Measurements from ENCODE around the gene KIF1C. TPM values are rescaled to one million over a fixed set of nuclear protein-coding genes. Genes with fewer than 3 reads are reported as not detected.

Gene KIF1C
- total RNA-seq, 2 experiments from 2014 or later, result 72.7 to 77.3 TPM

DNA sequence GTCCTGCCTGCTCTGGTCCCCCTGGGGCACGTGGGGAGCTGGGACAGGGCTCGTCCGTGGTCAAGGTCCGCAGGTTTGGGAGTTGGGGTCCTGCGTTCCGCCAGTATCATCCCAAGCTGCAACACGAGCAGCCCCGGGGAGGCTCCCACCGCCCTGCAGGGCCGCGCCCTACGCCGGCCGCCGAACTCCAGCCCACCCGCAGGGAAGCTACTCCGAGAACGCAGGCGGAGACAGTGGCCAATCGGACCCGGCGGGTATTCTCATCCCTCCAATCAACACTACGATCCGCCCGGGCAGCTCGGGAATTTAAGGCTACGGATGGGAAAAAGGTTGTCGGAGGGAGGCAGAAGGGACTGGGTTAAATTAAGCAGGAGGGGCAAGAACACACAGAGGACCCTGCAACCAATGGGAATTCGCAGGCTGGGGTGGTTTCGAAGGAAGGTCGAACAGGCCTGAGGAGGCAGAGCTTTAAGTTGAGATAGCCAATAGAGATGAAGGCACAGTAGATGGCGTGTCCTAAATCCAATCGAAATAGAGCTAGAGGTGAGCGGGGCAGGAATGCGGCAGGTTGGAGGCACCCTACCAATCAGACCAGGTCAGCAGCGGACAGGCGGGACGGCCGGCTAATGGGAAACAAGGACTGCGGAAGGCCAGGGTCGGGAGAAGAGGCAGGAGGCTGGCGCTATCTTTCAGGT lies 30.8 kb upstream of the KIF1C start:
- ChIA-PET CTCF (interaction anchor here (0.6 to 4.1 kb wide), 11 partner anchors 11 to 95 kb away, joined by 3 to 21 read pairs (median 4); partner anchors contain the start of genes C17orf107, ENO3, PFN1 and RNF167), POLR2A (interaction anchor here (0.5 to 7.4 kb wide), 10 partner anchors 9 to 405 kb away, joined by 3 to 214 read pairs (median 4); partner anchors contain the start of genes ARRB2, CAMTA2, ENO3 and PFN1)

DNA sequence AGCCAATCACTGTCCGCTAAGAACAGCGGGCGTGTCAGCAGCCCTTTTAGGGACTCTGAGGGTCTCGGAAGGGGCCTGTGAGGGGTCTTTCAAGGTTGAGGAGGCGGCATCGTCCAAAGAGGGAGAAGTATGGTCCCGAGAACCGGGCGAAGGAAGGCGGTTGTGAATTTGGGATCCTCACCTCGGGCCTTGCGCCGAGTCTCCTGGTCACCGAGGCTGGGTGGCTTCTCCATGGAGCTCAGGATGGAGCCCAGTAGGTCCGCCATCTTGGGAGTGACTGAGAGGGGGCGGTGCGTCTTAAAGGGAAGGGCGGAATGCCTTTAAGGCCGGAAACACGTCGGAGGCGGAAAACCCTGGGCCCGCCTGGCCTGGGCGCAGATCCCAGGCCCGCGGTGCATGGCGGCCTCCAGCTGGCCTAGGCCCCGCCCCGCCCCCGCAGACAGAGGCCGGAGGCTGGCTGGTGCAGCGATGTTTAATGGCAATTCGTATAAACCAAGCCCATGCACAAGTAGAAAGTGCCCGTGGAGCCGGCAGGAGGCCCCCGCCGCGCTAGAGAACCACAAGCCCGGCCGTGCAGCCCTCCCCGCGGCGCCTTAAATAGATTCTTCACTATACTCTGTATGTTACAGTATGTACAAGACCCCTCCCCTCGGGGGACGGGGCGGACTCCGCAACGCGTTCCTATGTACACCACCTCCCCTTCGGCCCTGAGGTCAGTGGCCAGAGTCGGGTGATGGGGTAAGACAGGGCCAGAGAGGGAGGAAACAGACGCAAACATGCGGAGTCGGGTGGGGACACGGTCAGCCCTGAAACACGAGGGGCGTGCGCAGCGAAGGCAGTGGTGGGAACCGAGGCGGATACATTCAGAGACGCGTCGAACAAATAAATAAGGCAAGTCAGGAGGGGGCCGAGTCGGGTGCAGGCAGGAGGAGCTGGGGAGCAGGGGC lies 29.9 kb upstream of the KIF1C start, which contains the start of gene SPAG7:
Gene SPAG7 (minus strand): TSS at position 279 of the 947 bp plus-strand sequence. CDS start 13 bp downstream, at position 266.
- ChIA-PET CTCF (interaction anchor here (0.7 to 4.1 kb wide), 10 partner anchors 13 to 95 kb away, joined by 3 to 21 read pairs (median 4); partner anchors contain the start of genes C17orf107, CAMTA2, ENO3 and PFN1), POLR2A (interaction anchor here (0.5 to 7.4 kb wide), 12 partner anchors 10 to 406 kb away, joined by 3 to 214 read pairs (median 4); partner anchors contain the start of genes ARRB2, CAMTA2, ENO3 and PFN1)

GRCh38 chr17:4968486-4969046 lies 29.2 kb upstream of the KIF1C start:
- POLR2A ChIA-PET, result interaction anchor here (0.6 to 7.4 kb wide), 7 partner anchors 11 to 62 kb away, joined by 3 to 214 read pairs (median 5); partner anchors contain the start of genes CAMTA2, ENO3, PFN1 and RNF167
- CTCF ChIA-PET, result interaction anchor here (0.9 to 4.1 kb wide), 7 partner anchors 12 to 94 kb away, joined by 3 to 21 read pairs (median 5); partner anchors contain the start of genes CAMTA2, PFN1, RNF167 and SLC25A11

GRCh38 chr17:4969047-4969550 lies 28.7 kb upstream of the KIF1C start:
- POLR2A ChIA-PET, result interaction anchor here (0.6 to 7.4 kb wide), 7 partner anchors 11 to 827 kb away, joined by 3 to 214 read pairs (median 4); partner anchors contain the start of genes CAMTA2, ENO3, PFN1 and RNF167
- CTCF ChIA-PET, result interaction anchor here (0.9 to 4.1 kb wide), 5 partner anchors 21 to 93 kb away, joined by 3 to 21 read pairs (median 5); partner anchors contain the start of genes PFN1, RNF167 and SLC25A11

GRCh38 chr17:4969551-4970173 lies 28.1 kb upstream of the KIF1C start:
- POLR2A ChIA-PET, result interaction anchor here (0.6 to 7.4 kb wide), 6 partner anchors 17 to 828 kb away, joined by 3 to 214 read pairs (median 4); partner anchors contain the start of genes CAMTA2, ENO3, PFN1 and RNF167

GRCh38 chr17:4970273-4970672 lies 27.5 kb upstream of the KIF1C start:
- ChIA-PET POLR2A (interaction anchor here (1.2 to 7.4 kb wide), 2 partner anchors 17 to 21 kb away, joined by 6 to 214 read pairs; partner anchors contain the start of genes CAMTA2, ENO3 and PFN1), CTCF (interaction anchor here (0.7 to 1.6 kb wide), 5 partner anchors 10 to 61 kb away, joined by 3 to 5 read pairs (median 3); partner anchors contain the start of gene PFN1)

More at GRCh38 chr17:4969551-4970173, 28.1 kb upstream of the KIF1C start:
- CTCF ChIA-PET, result interaction anchor here (0.9 to 4.1 kb wide), 5 partner anchors 10 to 93 kb away, joined by 3 to 21 read pairs (median 4); partner anchors contain the start of gene PFN1

- ChIA-PET CTCF (interaction anchor here (0.6 to 1.6 kb wide), 3 partner anchors 9 to 14 kb away, joined by 3 to 5 read pairs (median 3); no protein-coding TSS in a partner anchor), POLR2A (interaction anchor here (7.4 kb wide), 1 partner anchor 23 kb away, joined by 214 read pairs; the partner anchor contains the start of genes ENO3 and PFN1)
Measured at GRCh38 chr17:4971826-4972225, 25.9 kb upstream of the KIF1C start.

DNA sequence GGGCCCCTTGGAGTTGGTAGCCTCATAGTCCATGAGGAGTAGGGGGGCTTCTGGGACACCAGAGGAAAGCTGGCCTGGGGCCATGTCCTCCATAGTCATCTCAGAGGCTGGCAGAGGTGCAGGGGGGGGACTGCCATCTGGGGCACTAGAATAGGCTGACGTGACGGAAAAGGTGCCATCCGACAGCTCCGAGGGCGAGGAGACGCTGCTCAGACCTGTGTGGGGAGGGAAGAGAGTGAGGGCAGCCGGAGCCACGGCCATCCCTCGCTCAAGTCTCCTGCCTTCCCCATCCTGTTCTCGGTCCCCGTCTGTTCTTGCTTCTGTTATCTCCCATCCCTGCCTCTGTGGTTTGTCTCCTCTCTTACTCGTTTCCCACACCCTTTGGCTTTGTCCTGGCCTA lies 25.4 kb upstream of the KIF1C start:
- CTCF ChIA-PET, result interaction anchor here (0.5 to 1.6 kb wide), 2 partner anchors 8 to 77 kb away, joined by 3 to 5 read pairs; no protein-coding TSS in a partner anchor
- POLR2A ChIA-PET, result interaction anchor here (7.4 kb wide), 1 partner anchor 23 kb away, joined by 214 read pairs; the partner anchor contains the start of genes ENO3 and PFN1

DNA sequence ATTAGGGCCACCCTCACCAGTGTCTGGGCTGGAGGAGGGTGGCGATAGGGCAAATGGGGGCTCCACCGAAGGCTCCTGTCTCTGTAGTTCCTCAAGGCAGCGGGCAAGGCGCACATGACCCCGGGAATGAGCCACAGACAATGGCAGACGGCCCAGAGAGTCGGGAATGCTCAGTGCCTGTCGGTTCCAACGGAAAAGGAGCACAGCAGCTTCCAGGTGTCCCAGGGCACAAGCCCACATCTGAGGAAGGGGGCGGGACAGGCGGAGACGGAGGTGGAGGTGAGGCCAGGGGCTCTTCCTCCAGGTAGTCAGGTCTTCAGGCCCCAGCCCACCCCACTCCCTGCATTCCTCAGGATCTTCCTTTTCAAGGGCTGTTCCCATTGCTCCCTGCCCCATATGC lies 25.0 kb upstream of the KIF1C start:
- ChIA-PET CTCF (interaction anchor here (0.5 to 1.3 kb wide), 3 partner anchors 15 to 77 kb away, joined by 3 to 4 read pairs (median 3); partner anchors contain the start of genes CAMTA2 and CHRNE), POLR2A (interaction anchor here (0.6 kb wide), 1 partner anchor 71 kb away, joined by 3 read pairs; no protein-coding TSS in a partner anchor)

DNA sequence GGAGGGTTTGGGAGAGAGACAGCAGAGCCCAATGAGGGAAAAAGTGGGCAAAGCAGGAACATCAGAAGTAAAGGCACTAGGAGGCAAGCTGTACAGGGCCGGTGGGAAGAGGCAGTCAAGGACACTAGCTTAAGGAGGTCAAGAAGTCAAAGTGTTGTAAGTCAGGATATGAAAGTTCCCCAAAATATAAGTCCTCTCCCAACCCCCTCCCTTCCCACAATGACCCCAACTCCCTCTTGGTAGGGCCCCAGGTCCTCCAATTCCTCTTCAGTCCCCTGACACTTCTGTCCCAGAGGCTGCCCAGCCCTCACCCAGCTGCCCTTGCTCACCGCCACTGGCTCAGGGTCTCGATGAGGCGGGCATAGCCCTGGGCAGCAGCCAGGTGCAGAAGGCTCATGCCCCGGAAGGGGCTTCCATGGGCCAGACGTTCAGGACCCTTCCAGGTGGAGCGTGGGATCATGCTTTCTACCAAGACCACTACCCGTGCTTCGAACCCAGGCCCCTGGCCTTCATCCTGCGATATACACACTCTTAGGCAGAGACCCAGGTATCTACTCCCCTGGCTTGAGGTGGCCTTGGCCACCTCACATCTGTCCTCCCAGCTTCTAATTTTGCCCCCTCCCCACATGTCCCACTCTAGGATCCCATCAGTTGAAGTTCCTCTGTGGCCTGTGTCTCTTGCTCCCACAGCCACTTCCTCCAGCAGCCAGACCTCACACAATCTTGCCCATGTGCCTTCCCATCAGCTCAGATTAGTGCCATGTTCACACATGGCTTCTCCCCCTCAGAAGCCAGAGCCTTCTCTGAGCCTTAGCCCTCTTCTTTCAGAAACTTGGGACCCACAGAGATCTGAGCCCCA lies 24.3 kb upstream of the KIF1C start:
- ChIA-PET POLR2A (interaction anchor here (0.6 kb wide), 1 partner anchor 72 kb away, joined by 3 read pairs; no protein-coding TSS in a partner anchor), CTCF (interaction anchor here (1.1 to 1.3 kb wide), 3 partner anchors 14 to 75 kb away, joined by 3 to 4 read pairs (median 3); partner anchors contain the start of genes CAMTA2 and CHRNE)

DNA sequence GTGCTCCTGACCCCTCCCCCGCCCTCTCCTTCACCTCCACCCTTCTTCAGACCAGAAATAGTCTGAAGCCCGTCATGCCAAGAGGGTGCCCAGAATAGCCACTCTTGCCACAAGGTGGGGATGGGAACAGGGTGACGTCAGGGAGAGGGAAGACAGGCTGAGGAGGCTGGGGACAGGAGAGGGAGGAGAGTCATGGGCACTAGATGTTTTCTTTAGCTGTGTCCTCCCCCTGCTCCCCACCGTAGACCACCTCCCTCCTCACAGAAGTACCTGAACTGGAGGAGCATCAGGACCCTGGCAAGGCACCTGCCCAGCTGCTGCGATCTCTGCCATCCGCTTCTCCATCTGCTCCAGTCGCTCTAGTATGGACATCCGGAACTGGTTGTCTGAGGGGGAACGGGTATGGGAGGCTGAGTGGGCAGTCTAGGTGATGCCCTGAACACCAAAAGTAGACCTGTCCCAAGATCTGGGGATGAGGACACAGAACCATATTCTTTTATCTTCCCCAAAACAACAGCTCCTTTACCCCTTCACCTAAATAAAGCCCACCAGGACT lies 23.6 kb upstream of the KIF1C start:
- ChIA-PET CTCF (interaction anchor here (1.1 to 1.3 kb wide), 3 partner anchors 13 to 76 kb away, joined by 3 to 4 read pairs (median 3); partner anchors contain the start of genes CAMTA2 and CHRNE), POLR2A (interaction anchor here (0.7 kb wide), 1 partner anchor 48 kb away, joined by 3 read pairs; no protein-coding TSS in a partner anchor)

GRCh38 chr17:4978726-4979125 lies 19.0 kb upstream of the KIF1C start:
- CTCF ChIA-PET, result interaction anchor here (0.7 kb wide), 1 partner anchor 12 kb away, joined by 3 read pairs; no protein-coding TSS in a partner anchor
- POLR2A ChIA-PET, result interaction anchor here (1.0 kb wide), 1 partner anchor 30 kb away, joined by 3 read pairs; the partner anchor contains the start of gene PFN1

DNA sequence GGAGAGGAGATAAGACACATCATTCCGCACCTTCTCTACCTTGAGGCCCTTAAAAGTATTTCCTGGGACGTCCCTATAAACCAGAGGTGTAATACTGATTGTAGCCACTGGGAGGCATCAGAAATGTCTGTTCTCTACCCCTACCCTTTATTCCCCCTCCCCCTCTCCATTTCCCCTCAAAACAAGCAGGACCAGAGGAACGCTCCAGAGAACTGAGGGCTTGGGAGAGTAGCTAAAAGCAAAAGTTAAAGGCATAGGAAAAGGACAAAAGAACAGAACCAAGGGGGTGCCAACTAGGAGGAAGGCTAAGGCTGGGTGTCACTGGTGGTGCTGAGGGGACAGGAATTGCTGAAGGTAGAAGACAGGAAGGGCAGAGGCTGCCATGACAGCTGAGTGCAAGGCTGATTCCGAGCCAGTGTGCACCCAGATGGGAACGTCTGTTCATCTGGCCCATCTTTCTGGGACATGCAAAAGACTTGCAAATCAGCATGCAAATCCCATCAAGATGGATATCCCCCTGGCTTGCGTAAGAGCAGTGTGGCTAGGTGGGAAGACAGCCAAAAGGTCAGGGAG lies 17.0 kb upstream of the KIF1C start:
- ChIA-PET POLR2A (interaction anchor here (1.2 kb wide), 1 partner anchor 12 kb away, joined by 3 read pairs; no protein-coding TSS in a partner anchor), CTCF (interaction anchor here (0.8 to 2.4 kb wide), 12 partner anchors 9 to 82 kb away, joined by 3 to 8 read pairs (median 6); partner anchors contain the start of genes KIF1C, PFN1 and SPAG7)

- CTCF ChIA-PET, result no interaction called here
- POLR2A ChIA-PET, result no interaction called here
Measured at GRCh38 chr17:4982305-4982704, 15.4 kb upstream of the KIF1C start.

DNA sequence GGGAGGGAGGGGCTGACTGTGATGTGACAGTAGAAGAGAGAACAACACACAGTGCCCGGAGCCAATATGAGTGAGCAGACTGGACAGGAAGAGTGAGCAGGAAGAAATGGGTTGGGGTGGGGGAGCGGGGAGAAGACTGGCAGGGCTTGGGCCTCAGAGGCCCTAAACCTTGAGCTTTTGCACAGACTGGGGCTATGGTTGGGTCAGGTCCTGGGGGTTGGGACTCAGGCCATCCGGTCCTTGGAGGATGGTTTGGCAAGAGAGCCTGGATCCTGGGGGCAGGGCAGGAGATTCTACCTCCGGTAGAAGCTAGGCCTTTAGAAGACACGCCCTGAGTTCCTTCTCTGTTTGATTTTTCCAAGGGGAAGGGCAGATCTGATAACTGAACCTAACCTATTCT lies 11.3 kb upstream of the KIF1C start:
- ChIA-PET CTCF (interaction anchor here (0.6 to 3.1 kb wide), 8 partner anchors 11 to 327 kb away, joined by 3 to 14 read pairs (median 4); partner anchors contain the start of genes INCA1, KIF1C, RNF167 and SLC25A11), POLR2A (interaction anchor here (0.6 to 1.8 kb wide), 6 partner anchors 12 to 63 kb away, joined by 3 to 7 read pairs (median 5); partner anchors contain the start of gene SPAG7)
